Neural cell (in vitro differentiated cells): Measurements from ENCODE around the gene RGS17. TPM values are rescaled to one million over a fixed set of nuclear protein-coding genes. Genes with fewer than 3 reads are reported as not detected.

Experiments used
- H2AFZ ChIP-seq: fragments of 200-600, 300-800 bp; sonication (generic), shearing (Covaris generic); 2 replicates; pipeline ENCODE4 v1.6.0; 2014; ENCODE audit warnings: low read depth, mild to moderate bottlenecking, antibody characterized with exemption, low read length, moderate library complexity
- H3F3A ChIP-seq: fragments of 200-600 bp; shearing (Covaris generic); 2 replicates; pipeline ENCODE4 v1.6.1; 2016; ENCODE audit warnings: mild to moderate bottlenecking, moderate library complexity, mixed read lengths, antibody characterized with exemption, low read length; ENCODE audit not compliant: insufficient read depth, poor library complexity, severe bottlenecking
- H3K27ac ChIP-seq: fragments of 200-600, 300-800 bp; sonication (generic), shearing (Covaris generic); 2 replicates; pipeline ENCODE4 v1.5.1; 2014; ENCODE audit warnings: mild to moderate bottlenecking, low read length, moderate library complexity
- H3K27me3 ChIP-seq: fragments of 300-800, 200-600 bp; sonication (generic), shearing (Covaris generic); 2 replicates; pipeline ENCODE4 v1.6.0; 2014; ENCODE audit warnings: mild to moderate bottlenecking, low read depth, low read length, moderate library complexity; ENCODE audit not compliant: insufficient read depth
- H3K36me3 ChIP-seq: fragments of 300-800, 200-600 bp; sonication (generic), shearing (Covaris generic); 2 replicates; pipeline ENCODE4 v1.5.1; 2014; ENCODE audit warnings: mild to moderate bottlenecking, antibody characterized with exemption, low read length, moderate library complexity; ENCODE audit not compliant: insufficient read depth
- H3K4me2 ChIP-seq: fragments of 300-800, 200-600 bp; sonication (generic), shearing (Covaris generic); 2 replicates; pipeline ENCODE4 v1.6.0; 2014; ENCODE audit warnings: mild to moderate bottlenecking, low read length
- H3K4me3 ChIP-seq: fragments of 300-800, 200-600 bp; sonication (generic), shearing (Covaris generic); 2 replicates; pipeline ENCODE4 v1.5.1; 2014; ENCODE audit warnings: mild to moderate bottlenecking, low read length, moderate library complexity
- H3K79me2 ChIP-seq: fragments of 200-600 bp; shearing (Covaris generic); replicated peaks from 2 replicates; pipeline ENCODE4 v1.6.0; 2014; ENCODE audit warnings: mild to moderate bottlenecking, low read length, moderate library complexity; ENCODE audit not compliant: insufficient read depth
- H3K9ac ChIP-seq: fragments of 300-800, 200-600 bp; sonication (generic), shearing (Covaris generic); 2 replicates; pipeline ENCODE4 v1.6.1; 2016; ENCODE audit warnings: mild to moderate bottlenecking, low read length, mixed read lengths
- H3K9me2 ChIP-seq: fragments of 200-600 bp; shearing (Covaris generic); 2 replicates; pipeline ENCODE4 v1.6.1; 2016; ENCODE audit warnings: mild to moderate bottlenecking, low read length, mixed read lengths; ENCODE audit not compliant: insufficient read depth
- H3K9me3 ChIP-seq: fragments of 200-600, 300-800 bp; sonication (generic), shearing (Covaris generic); 2 replicates; pipeline ENCODE4 v1.6.1; 2016; ENCODE audit warnings: mild to moderate bottlenecking, mixed run types, low read length, moderate library complexity, mixed read lengths
- H4K20me1 ChIP-seq: fragments of 200-600 bp; shearing (Covaris generic); 2 replicates; pipeline ENCODE4 v1.6.1; 2016; ENCODE audit warnings: mild to moderate bottlenecking, mixed run types; ENCODE audit not compliant: insufficient read depth
- EP300 ChIP-seq: fragments of 450-650 bp; conservative IDR thresholded peaks from 2 replicates; pipeline ENCODE4 v1.6.1; 2014; ENCODE audit warnings: antibody characterized with exemption, mild to moderate bottlenecking, moderate library complexity; ENCODE audit not compliant: poor library complexity, severe bottlenecking
- EZH2 ChIP-seq: fragments of 200-600, 300-800 bp; shearing (Covaris generic), sonication (generic); IDR thresholded peaks from 2 replicates; pipeline ENCODE4 v1.6.1; 2014; ENCODE audit warnings: antibody characterized with exemption, low read length, borderline replicate concordance, mild to moderate bottlenecking; ENCODE audit not compliant: insufficient read depth, poor library complexity, severe bottlenecking
- MXI1 ChIP-seq: fragments of 450-650 bp; conservative IDR thresholded peaks from 2 replicates; pipeline ENCODE4 v1.6.1; 2014; ENCODE audit warnings: antibody characterized with exemption, mild to moderate bottlenecking; ENCODE audit not compliant: poor library complexity, severe bottlenecking
- POLR2AphosphoS5 ChIP-seq: IDR thresholded peaks from 2 replicates; pipeline ENCODE4 v1.6.1; 2012
- RAD21 ChIP-seq: fragments of 450-650 bp; conservative IDR thresholded peaks from 2 replicates; pipeline ENCODE4 v1.6.1; 2014; ENCODE audit warnings: antibody characterized with exemption, mild to moderate bottlenecking, moderate library complexity
- SMC3 ChIP-seq: fragments of 450-650 bp; conservative IDR thresholded peaks from 2 replicates; pipeline ENCODE4 v1.6.1; 2014; ENCODE audit warnings: antibody characterized with exemption, mild to moderate bottlenecking, moderate library complexity; ENCODE audit not compliant: poor library complexity
- TAF1 ChIP-seq: IDR thresholded peaks from 2 replicates; pipeline ENCODE4 v1.6.1; 2012; ENCODE audit warnings: low read depth
- polyA plus RNA-seq: library from polyadenylated mRNA; depleted of rRNA; stranded (reverse); fragments of >200 nt; gene quantifications from 2 replicates; pipeline ENCODE4 v1.2.3, GENCODE V29; 2014
- TF ChIP-seq, protein P1 (sequence below): IDR thresholded peaks from 2 replicates; pipeline ENCODE4 v1.6.1; 2012; ENCODE audit warnings: borderline replicate concordance
- TF ChIP-seq, protein P2 (sequence below): fragments of 450-650 bp; IDR thresholded peaks from 2 replicates; pipeline ENCODE4 v1.5.1; 2014; ENCODE audit warnings: antibody characterized with exemption, mild to moderate bottlenecking, moderate library complexity; ENCODE audit not compliant: poor library complexity, severe bottlenecking

The RGS17 gene
- polyA plus RNA-seq, 1 donor from 2014 or later = 44.9 TPM

DNA sequence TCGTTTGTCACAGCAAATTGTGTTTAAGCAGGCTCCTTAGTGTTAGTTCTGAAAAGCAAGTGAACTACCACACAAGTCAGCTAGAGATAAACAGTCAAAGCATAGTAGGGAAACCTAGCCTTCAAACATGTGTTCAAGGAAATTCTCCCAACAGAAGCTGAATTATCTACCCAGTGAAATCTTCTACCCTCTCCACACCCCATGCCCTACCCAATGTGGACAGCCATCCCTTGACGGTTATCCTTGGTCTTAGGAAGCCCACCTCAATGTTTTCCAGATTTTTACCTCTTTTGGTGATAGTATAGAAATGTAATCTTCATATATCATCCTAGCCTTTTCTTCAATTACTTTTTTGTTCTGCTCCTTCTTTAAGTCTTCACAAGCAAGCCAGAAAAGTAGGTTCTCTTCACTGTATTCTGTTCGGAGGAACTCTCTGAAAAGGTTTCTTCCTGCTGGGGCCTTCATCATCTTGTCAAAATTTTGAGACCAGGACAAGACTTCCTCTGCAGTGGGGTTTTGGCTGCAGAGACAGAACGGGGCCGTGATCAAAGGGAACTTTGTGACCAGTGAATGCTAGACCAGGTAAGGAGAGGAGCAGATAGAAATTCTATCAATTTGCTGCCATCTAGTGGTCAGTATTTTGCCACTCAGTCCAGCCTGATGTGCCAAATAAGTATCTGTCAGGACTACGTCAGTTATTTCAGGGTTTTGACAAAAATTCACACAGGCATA lies 106.9 kb downstream of the RGS17 start:
- H3K4me2 ChIP-seq = no peak overlapping the region

GRCh38 chr6:153018355-153018754 lies 112.7 kb downstream of the RGS17 start:
- H3K4me3 ChIP-seq = no peak overlapping the region
- no peaks in the 10 kb centered on the region for H3K9me2 ChIP-seq
- H2AFZ ChIP-seq = no peak overlapping the region
- no peak overlapping the region for H3K9ac ChIP-seq
- peaks cover 8% of the 10 kb centered on the region for H3K36me3 ChIP-seq
- H3K27ac ChIP-seq = no peak overlapping the region
- H4K20me1 ChIP-seq = no peaks in the 10 kb centered on the region
- TF ChIP-seq RAD21 (no peak), MXI1 (no peak), EP300 (no peak), SMC3 (no peak), EZH2 (no peak), POLR2AphosphoS5 (no peak), TAF1 (no peak)
- TF ChIP-seq, protein P1, sequence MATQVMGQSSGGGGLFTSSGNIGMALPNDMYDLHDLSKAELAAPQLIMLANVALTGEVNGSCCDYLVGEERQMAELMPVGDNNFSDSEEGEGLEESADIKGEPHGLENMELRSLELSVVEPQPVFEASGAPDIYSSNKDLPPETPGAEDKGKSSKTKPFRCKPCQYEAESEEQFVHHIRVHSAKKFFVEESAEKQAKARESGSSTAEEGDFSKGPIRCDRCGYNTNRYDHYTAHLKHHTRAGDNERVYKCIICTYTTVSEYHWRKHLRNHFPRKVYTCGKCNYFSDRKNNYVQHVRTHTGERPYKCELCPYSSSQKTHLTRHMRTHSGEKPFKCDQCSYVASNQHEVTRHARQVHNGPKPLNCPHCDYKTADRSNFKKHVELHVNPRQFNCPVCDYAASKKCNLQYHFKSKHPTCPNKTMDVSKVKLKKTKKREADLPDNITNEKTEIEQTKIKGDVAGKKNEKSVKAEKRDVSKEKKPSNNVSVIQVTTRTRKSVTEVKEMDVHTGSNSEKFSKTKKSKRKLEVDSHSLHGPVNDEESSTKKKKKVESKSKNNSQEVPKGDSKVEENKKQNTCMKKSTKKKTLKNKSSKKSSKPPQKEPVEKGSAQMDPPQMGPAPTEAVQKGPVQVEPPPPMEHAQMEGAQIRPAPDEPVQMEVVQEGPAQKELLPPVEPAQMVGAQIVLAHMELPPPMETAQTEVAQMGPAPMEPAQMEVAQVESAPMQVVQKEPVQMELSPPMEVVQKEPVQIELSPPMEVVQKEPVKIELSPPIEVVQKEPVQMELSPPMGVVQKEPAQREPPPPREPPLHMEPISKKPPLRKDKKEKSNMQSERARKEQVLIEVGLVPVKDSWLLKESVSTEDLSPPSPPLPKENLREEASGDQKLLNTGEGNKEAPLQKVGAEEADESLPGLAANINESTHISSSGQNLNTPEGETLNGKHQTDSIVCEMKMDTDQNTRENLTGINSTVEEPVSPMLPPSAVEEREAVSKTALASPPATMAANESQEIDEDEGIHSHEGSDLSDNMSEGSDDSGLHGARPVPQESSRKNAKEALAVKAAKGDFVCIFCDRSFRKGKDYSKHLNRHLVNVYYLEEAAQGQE = no peak
- TF ChIP-seq, protein P2, sequence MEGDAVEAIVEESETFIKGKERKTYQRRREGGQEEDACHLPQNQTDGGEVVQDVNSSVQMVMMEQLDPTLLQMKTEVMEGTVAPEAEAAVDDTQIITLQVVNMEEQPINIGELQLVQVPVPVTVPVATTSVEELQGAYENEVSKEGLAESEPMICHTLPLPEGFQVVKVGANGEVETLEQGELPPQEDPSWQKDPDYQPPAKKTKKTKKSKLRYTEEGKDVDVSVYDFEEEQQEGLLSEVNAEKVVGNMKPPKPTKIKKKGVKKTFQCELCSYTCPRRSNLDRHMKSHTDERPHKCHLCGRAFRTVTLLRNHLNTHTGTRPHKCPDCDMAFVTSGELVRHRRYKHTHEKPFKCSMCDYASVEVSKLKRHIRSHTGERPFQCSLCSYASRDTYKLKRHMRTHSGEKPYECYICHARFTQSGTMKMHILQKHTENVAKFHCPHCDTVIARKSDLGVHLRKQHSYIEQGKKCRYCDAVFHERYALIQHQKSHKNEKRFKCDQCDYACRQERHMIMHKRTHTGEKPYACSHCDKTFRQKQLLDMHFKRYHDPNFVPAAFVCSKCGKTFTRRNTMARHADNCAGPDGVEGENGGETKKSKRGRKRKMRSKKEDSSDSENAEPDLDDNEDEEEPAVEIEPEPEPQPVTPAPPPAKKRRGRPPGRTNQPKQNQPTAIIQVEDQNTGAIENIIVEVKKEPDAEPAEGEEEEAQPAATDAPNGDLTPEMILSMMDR = no peak
- H3F3A ChIP-seq = no peaks in the 10 kb centered on the region
- no peaks in the 10 kb centered on the region for H3K9me3 ChIP-seq
- H3K79me2 ChIP-seq = no peaks in the 10 kb centered on the region
- no peaks in the 10 kb centered on the region for H3K27me3 ChIP-seq
- H3K4me2 ChIP-seq = no peak overlapping the region

More for the DNA sequence above, 106.9 kb downstream of the RGS17 start:
- H3F3A ChIP-seq = no peaks in the 10 kb centered on the region
- H3K79me2 ChIP-seq = no peaks in the 10 kb centered on the region
- H3K27me3 ChIP-seq = no peaks in the 10 kb centered on the region
- H2AFZ ChIP-seq = no peak overlapping the region
- TF ChIP-seq POLR2AphosphoS5 (no peak), EZH2 (no peak), SMC3 (peak; percentile 60), RAD21 (peak; percentile 53), TAF1 (no peak)
- TF ChIP-seq, protein P2 = peak; percentile 71
- no peaks in the 10 kb centered on the region for H4K20me1 ChIP-seq
- H3K9me2 ChIP-seq = no peaks in the 10 kb centered on the region
- peaks cover 5% of the 10 kb centered on the region for H3K36me3 ChIP-seq
- H3K9me3 ChIP-seq = no peaks in the 10 kb centered on the region
- H3K9ac ChIP-seq = no peak overlapping the region
- no peak overlapping the region for H3K27ac ChIP-seq
- H3K4me3 ChIP-seq = no peak overlapping the region
